Body of pancreas (tissue), 4 donors: Measurements from ENCODE around the gene DMAC2L. TPM values are rescaled to one million over a fixed set of nuclear protein-coding genes. Genes with fewer than 3 reads are reported as not detected.

ENCODE experiments used
- ATAC-seq: fragments of 150-250 bp; one replicate; pipeline ENCODE4 v1.9.1; 2016
- DNase-seq, 4 donors: peaks; one replicate each; pipeline ENCODE4 v3.0.0-alpha.2; 2019
- H3K27ac ChIP-seq, 4 donors: fragments of 200-600 bp; sonication (generic); 1 replicate in 3 of 4; 2 replicates in 1 of 4; pipeline versions ENCODE4 v1.5.1 to v1.6.1; 2016 to 2019; ENCODE audit warnings: mild to moderate bottlenecking in 1 of 4, mixed read lengths in 1 of 4, moderate library complexity in 1 of 4
- H3K27me3 ChIP-seq, 2 donors: fragments of 200-600 bp; sonication (generic); one replicate each; pipeline ENCODE4 v1.6.0; 2016; ENCODE audit warnings: mild to moderate bottlenecking in 1 of 2
- H3K36me3 ChIP-seq, 2 donors: fragments of 200-600 bp; sonication (generic); replicated peaks in 1 of 2; 2 replicates each; pipeline ENCODE4 v1.5.1; 2016; ENCODE audit warnings: low read depth in 2 of 2; ENCODE audit not compliant: insufficient read depth in 1 of 2
- H3K4me1 ChIP-seq: fragments of 200-600 bp; sonication (generic); one replicate; pipeline ENCODE4 v1.6.0; 2016
- H3K4me3 ChIP-seq, 2 donors: fragments of 200-600 bp; sonication (generic); 1 replicate in 1 of 2; 2 replicates in 1 of 2; pipeline ENCODE4 v1.5.1; 2016 to 2019
- H3K9me3 ChIP-seq, 3 donors: fragments of 200-600 bp; sonication (generic); 1 replicate in 2 of 3; 2 replicates in 1 of 3; pipeline ENCODE4 v1.5.1; 2016
- CTCF ChIP-seq, 7 experiments: fragments of 450-650 bp in 4 of 7; fragments of 200-600 bp in 3 of 7; sonication (generic) in 3 of 7; IDR thresholded peaks; one replicate each; pipeline ENCODE4 v1.5.1; 2016 to 2019; ENCODE audit warnings: antibody characterized with exemption in 7 of 7
- POLR2A ChIP-seq, 3 donors: fragments of 450-650 bp; IDR thresholded peaks; one replicate each; pipeline ENCODE4 v1.6.1; 2016; ENCODE audit warnings: antibody characterized with exemption in 3 of 3, mild to moderate bottlenecking in 2 of 3
- WGBS, 2 donors: methylation state at CpG; one replicate each; pipeline ENCODE4 v1.1.5; 2017; 5-methylcytosine and 5-hydroxymethylcytosine counted together
- intact Hi-C: fragments of 100-400 bp; cut with DNase I; formaldehyde crosslinking; loops from one replicate; pipeline ENCODE4 v1.15.1; 2023
- total RNA-seq, 2 donors: library from RNA; depleted of rRNA; stranded (reverse); fragments of >200 nt; gene quantifications; one replicate each; pipeline ENCODE4 v1.1.0, GENCODE V29; 2016

The DMAC2L gene
- total RNA-seq, 2 donors from 2014 or later, result 2.6 to 3.9 TPM

GRCh38 chr14:50338587-50338986 is 26.5 kb downstream of the DMAC2L start:
- Histone ChIP-seq H3K9me3 (no peaks in the 10 kb centered on the region), H3K27ac (no peak overlapping the region), H3K36me3 (no peaks in the 10 kb centered on the region), H3K4me3 (no peak overlapping the region), H3K4me1 (peaks cover 25% of the 10 kb centered on the region), H3K27me3 (no peaks in the 10 kb centered on the region)
- WGBS, 2 donors, result 66 to 75% methylated on average over 1 to 2 of the region's 2 CpGs
- intact Hi-C loops, result no loop called here
- ATAC-seq (no peak), DNase-seq (no peak)
- no peak for TF ChIP-seq CTCF (IDR thresholded peaks at IDR 0.05)
- no peak for TF ChIP-seq POLR2A (IDR thresholded peaks at IDR 0.05)

- no peaks in the 10 kb centered on the region for H3K36me3 ChIP-seq
- TF ChIP-seq CTCF (IDR thresholded peaks at IDR 0.05) (no peak), POLR2A (IDR thresholded peaks at IDR 0.05) (no peak)
- ATAC-seq (no peak), DNase-seq (no peak)
- peaks cover 25% of the 10 kb centered on the region for H3K4me1 ChIP-seq
- no peaks in the 10 kb centered on the region for H3K27me3 ChIP-seq
- H3K4me3 ChIP-seq, result no peak overlapping the region
- H3K9me3 ChIP-seq, result no peaks in the 10 kb centered on the region
- WGBS, 2 donors, result 27 to 38% methylated on average over 3 of the region's 3 CpGs
- H3K27ac ChIP-seq, result no peak overlapping the region
- intact Hi-C loops, result no loop called here
Measured at GRCh38 chr14:50339178-50339804, 27.2 kb downstream of the DMAC2L start.

GRCh38 chr14:50340045-50340444 is 27.9 kb downstream of the DMAC2L start:
- no peak for TF ChIP-seq POLR2A (IDR thresholded peaks at IDR 0.05)
- no peak for TF ChIP-seq CTCF (IDR thresholded peaks at IDR 0.05)
- Histone ChIP-seq H3K4me1 (peaks cover 19% of the 10 kb centered on the region), H3K27ac (no peak overlapping the region), H3K36me3 (no peaks in the 10 kb centered on the region), H3K9me3 (no peaks in the 10 kb centered on the region), H3K27me3 (no peaks in the 10 kb centered on the region), H3K4me3 (no peak overlapping the region)
- intact Hi-C loops, result no loop called here
- ATAC-seq (no peak), DNase-seq (no peak)
- WGBS, 2 donors, result 81 to 83% methylated on average over 5 of the region's 5 CpGs

- ATAC-seq, result no peak
- Histone ChIP-seq H3K4me3 (no peak overlapping the region), H3K9me3 (no peaks in the 10 kb centered on the region), H3K4me1 (peaks cover 10% of the 10 kb centered on the region), H3K27me3 (no peaks in the 10 kb centered on the region), H3K27ac (no peak overlapping the region), H3K36me3 (no peaks in the 10 kb centered on the region)
- no peak for TF ChIP-seq CTCF (IDR thresholded peaks at IDR 0.05)
- no peak for TF ChIP-seq POLR2A (IDR thresholded peaks at IDR 0.05)
- intact Hi-C loops, result no loop called here
- DNase-seq, result no peak
- WGBS, 2 donors, result 86 to 90% methylated on average over 8 to 9 of the region's 9 CpGs
Measured at GRCh38 chr14:50340963-50341362, 28.8 kb downstream of the DMAC2L start.
